GM12801 (cell line): ENCODE measurements around the gene AKAP3.

Experiments used
- CTCF ChIP-seq: IDR thresholded peaks from one replicate; pipeline ENCODE4 v1.5.1; 2011; ENCODE audit warnings: control low read depth; ENCODE audit not compliant: insufficient read length; ENCODE audit errors: extremely low read depth

Gene AKAP3

GRCh38 chr12:4584281-4584680 lies 64.6 kb downstream of the AKAP3 start:
- no peak for TF ChIP-seq CTCF

GRCh38 chr12:4580281-4580688 lies 68.6 kb downstream of the AKAP3 start:
- TF ChIP-seq CTCF = no peak

- TF ChIP-seq CTCF = no peak
Observed at GRCh38 chr12:4579305-4580102, 69.3 kb downstream of the AKAP3 start.

- no peak for TF ChIP-seq CTCF
Observed at GRCh38 chr12:4572680-4573079, 76.2 kb downstream of the AKAP3 start.

GRCh38 chr12:4569261-4569660 lies 79.6 kb downstream of the AKAP3 start:
- no peak for TF ChIP-seq CTCF

GRCh38 chr12:4567073-4567881 lies 81.6 kb downstream of the AKAP3 start:
- no peak for TF ChIP-seq CTCF

- no peak for TF ChIP-seq CTCF
Observed at GRCh38 chr12:4566474-4566873, 82.4 kb downstream of the AKAP3 start.
